ENCODE results near the gene PSME3. TPM values are rescaled to one million over a fixed set of nuclear protein-coding genes. Genes with fewer than 3 reads are reported as not detected.
"Not testable (repeated sequence)": the region's sequence is repeated elsewhere in the genome, so short reads cannot be mapped to it uniquely, and the experiment has no call there.

The PSME3 gene
- total and polyA plus RNA-seq, 3 donors from 2014 or later, result 79.7 to 135 (median 92.1) TPM

- intact Hi-C loops (cut with DNase I; ENCODE audit: low total_unique reads), result no loop called here
Measured at GRCh38 chr17:42878123-42878880, 45.1 kb downstream of the PSME3 start.

GRCh38 chr17:42878924-42879595 is 45.9 kb downstream of the PSME3 start:
- DNase-seq, result no peak
- intact Hi-C loops (cut with DNase I; ENCODE audit: low total_unique reads), result no loop called here
- no peak overlapping the region for H3K27ac ChIP-seq
- H3K9me3 ChIP-seq, result no peaks in the 10 kb centered on the region
- H3K36me3 ChIP-seq (ENCODE audit: low read depth, missing control alignments), result no peaks in the 10 kb centered on the region
- H3K27me3 ChIP-seq, result no peaks in the 10 kb centered on the region
- 86 to 91% methylated on average over 6 to 8 of the region's 8 CpGs for WGBS, 2 donors
- no peak for TF ChIP-seq POLR2A (IDR thresholded peaks at IDR 0.05)
- TF ChIP-seq, protein P1, sequence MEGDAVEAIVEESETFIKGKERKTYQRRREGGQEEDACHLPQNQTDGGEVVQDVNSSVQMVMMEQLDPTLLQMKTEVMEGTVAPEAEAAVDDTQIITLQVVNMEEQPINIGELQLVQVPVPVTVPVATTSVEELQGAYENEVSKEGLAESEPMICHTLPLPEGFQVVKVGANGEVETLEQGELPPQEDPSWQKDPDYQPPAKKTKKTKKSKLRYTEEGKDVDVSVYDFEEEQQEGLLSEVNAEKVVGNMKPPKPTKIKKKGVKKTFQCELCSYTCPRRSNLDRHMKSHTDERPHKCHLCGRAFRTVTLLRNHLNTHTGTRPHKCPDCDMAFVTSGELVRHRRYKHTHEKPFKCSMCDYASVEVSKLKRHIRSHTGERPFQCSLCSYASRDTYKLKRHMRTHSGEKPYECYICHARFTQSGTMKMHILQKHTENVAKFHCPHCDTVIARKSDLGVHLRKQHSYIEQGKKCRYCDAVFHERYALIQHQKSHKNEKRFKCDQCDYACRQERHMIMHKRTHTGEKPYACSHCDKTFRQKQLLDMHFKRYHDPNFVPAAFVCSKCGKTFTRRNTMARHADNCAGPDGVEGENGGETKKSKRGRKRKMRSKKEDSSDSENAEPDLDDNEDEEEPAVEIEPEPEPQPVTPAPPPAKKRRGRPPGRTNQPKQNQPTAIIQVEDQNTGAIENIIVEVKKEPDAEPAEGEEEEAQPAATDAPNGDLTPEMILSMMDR (IDR thresholded peaks at IDR 0.05), result no peak
- H3K4me3 ChIP-seq, result no peak overlapping the region
- no peaks in the 10 kb centered on the region for H3K4me1 ChIP-seq

More at GRCh38 chr17:42878123-42878880, 45.1 kb downstream of the PSME3 start:
- DNase-seq, result no peak
- Histone ChIP-seq H3K4me1 (no peaks in the 10 kb centered on the region), H3K27me3 (no peaks in the 10 kb centered on the region), H3K27ac (no peak overlapping the region), H3K9me3 (no peaks in the 10 kb centered on the region), H3K36me3 (ENCODE audit: low read depth, missing control alignments) (no peaks in the 10 kb centered on the region), H3K4me3 (no peak overlapping the region)
- WGBS, 2 donors, result 63 to 67% methylated on average over 13 of the region's 13 CpGs
- TF ChIP-seq POLR2A (IDR thresholded peaks at IDR 0.05), result no peak
- TF ChIP-seq, protein P1 (IDR thresholded peaks at IDR 0.05), result no peak

- WGBS, 2 donors, result 68 to 75% methylated on average over 6 of the region's 6 CpGs
- DNase-seq, result no peak
- Histone ChIP-seq H3K4me1 (no peaks in the 10 kb centered on the region), H3K27ac (no peak overlapping the region), H3K36me3 (ENCODE audit: low read depth, missing control alignments) (no peaks in the 10 kb centered on the region), H3K27me3 (no peaks in the 10 kb centered on the region), H3K9me3 (no peaks in the 10 kb centered on the region), H3K4me3 (no peak overlapping the region)
- intact Hi-C loops (cut with DNase I; ENCODE audit: low total_unique reads), result no loop called here
- TF ChIP-seq, protein P1 (IDR thresholded peaks at IDR 0.05), result no peak
- no peak for TF ChIP-seq POLR2A (IDR thresholded peaks at IDR 0.05)
Measured at GRCh38 chr17:42879596-42879985, 46.4 kb downstream of the PSME3 start.

DNA sequence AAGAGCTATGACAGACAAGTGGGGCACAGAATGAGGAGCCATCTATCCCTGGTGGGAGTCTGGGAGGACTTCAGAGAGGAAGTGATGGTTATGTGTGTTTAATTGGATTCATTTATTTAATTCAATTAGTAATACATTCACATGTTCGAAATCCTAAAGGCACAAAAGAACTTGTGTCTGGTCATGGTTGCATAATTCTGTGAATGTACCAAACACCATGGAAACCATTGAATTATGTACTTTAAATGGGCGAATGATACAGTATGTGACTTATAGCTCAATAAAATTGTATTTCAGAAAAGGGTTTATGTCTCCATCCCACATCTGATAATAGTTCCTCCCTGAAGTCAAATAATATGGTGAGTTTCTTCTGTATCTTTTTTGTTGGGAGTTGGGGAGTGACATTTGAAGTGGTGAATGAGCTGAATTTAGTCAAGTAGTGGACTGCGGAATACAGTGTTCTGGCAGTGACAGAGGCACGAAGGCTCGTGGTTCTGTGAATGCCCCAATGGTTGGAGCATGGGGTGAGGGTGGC is 47.6 kb downstream of the PSME3 start:
- 86 to 87% methylated on average over 5 of the region's 5 CpGs for whole genome bisulfite sequencing, 2 donors
- TF ChIP-seq, protein P1 (IDR thresholded peaks at IDR 0.05), result no peak
- TF ChIP-seq POLR2A (IDR thresholded peaks at IDR 0.05), result no peak
- DNase-seq, result no peak
- H3K27ac ChIP-seq, result no peak overlapping the region
- intact Hi-C loops (cut with DNase I; ENCODE audit: low total_unique reads), result no loop called here
- no peak overlapping the region for H3K4me3 ChIP-seq
- no peaks in the 10 kb centered on the region for H3K36me3 ChIP-seq (ENCODE audit: low read depth, missing control alignments)
- no peaks in the 10 kb centered on the region for H3K4me1 ChIP-seq
- no peaks in the 10 kb centered on the region for H3K27me3 ChIP-seq
- H3K9me3 ChIP-seq, result no peaks in the 10 kb centered on the region

DNA sequence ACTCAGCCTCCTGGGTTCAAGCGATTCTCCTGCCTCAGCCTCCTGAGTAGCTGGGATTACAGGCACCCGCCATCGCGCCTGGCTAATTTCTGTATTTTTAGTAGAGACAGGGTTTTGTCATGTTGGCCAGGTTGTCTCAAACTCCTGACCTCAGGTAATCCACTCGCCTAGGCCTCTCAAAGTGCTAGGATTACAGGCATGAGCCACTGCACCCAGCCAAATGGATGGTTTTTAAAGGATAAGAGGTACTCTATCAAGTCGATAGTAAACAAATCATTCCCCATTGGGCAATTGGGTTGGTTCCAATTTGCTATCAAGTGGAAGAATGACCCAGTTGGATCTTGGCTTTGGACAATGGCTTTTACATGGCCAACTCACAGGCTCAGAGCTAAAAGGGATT is 48.5 kb downstream of the PSME3 start:
- H3K9me3 ChIP-seq; H3K27me3 ChIP-seq; H3K27ac ChIP-seq; intact Hi-C loops (cut with DNase I; ENCODE audit: low total_unique reads); H3K4me1 ChIP-seq; H3K4me3 ChIP-seq; H3K36me3 ChIP-seq (ENCODE audit: low read depth, missing control alignments); DNase-seq: not testable (repeated sequence)
- WGBS, 2 donors, result 92 to 95% methylated on average over 6 of the region's 6 CpGs

All from testis (tissue), 3 donors.